HEK293 (cell line): Measurements from ENCODE around the gene ABCF2.
A peak's percentile ranks its signal among the peaks of the same experiment; 100 is the strongest.

Source experiments
- CTCF ChIA-PET: fragments of 350-600 bp; formaldehyde crosslinking; extraction: SDS; loops from one replicate; lab custom pipeline; 2021; ENCODE audit warnings: antibody characterized with exemption; lab: Yijun Ruan, JAX
- POLR2A ChIA-PET: fragments of 300-600 bp; formaldehyde crosslinking; extraction: SDS; loops from one replicate; lab custom pipeline; 2020; ENCODE audit warnings: antibody characterized with exemption, inconsistent platforms; lab: Yijun Ruan, JAX
- H3K27ac ChIP-seq: fragments of 200-500 bp; sonication (Bioruptor generic); 2 replicates; pipeline ENCODE4 v1.5.1; 2014; ENCODE audit warnings: low read depth, low read length, control low read depth, inconsistent platforms; ENCODE audit errors: extremely low read depth
- H3K36me3 ChIP-seq, 2 experiments: fragments of 200-500 bp in 1 of 2; sonication (Bioruptor generic) in 1 of 2; 1 replicate in 1 of 2; 2 replicates in 1 of 2; pipeline ENCODE4 v1.5.1; 2014 to 2017; ENCODE audit warnings: inconsistent platforms in 2 of 2, low read length in 2 of 2; ENCODE audit not compliant: control insufficient read depth in 2 of 2, insufficient read depth in 1 of 2
- H3K4me1 ChIP-seq: fragments of 200-500 bp; sonication (Bioruptor generic); 2 replicates; pipeline ENCODE4 v1.5.1; 2014; ENCODE audit warnings: mild to moderate bottlenecking, low read length, inconsistent platforms; ENCODE audit not compliant: control insufficient read depth, insufficient read depth
- H3K4me3 ChIP-seq: 2 replicates; pipeline ENCODE4 v1.5.1; 2011; ENCODE audit warnings: low read depth, mild to moderate bottlenecking, control low read depth, low read length, moderate library complexity
- H3K9me3 ChIP-seq: fragments of 200-500 bp; sonication (Bioruptor generic); 2 replicates; pipeline ENCODE4 v1.5.1; 2014; ENCODE audit warnings: low read depth, low read length, inconsistent platforms; ENCODE audit not compliant: control insufficient read depth, insufficient read depth
- GFI1B ChIP-seq: fragments of 450-650 bp; formaldehyde crosslinking; IDR thresholded peaks from 2 replicates; pipeline ENCODE4 v1.5.1; 2016; ENCODE audit warnings: missing biosample characterization, missing genetic modification characterization
- GLIS1 ChIP-seq: fragments of 450-650 bp; formaldehyde crosslinking; IDR thresholded peaks from 2 replicates; pipeline ENCODE4 v1.5.1; 2016; ENCODE audit warnings: missing biosample characterization, missing genetic modification characterization
- KLF8 ChIP-seq: fragments of 450-650 bp; formaldehyde crosslinking; IDR thresholded peaks from 2 replicates; pipeline ENCODE4 v1.5.1; 2016; ENCODE audit warnings: missing biosample characterization, missing genetic modification characterization
- OVOL3 ChIP-seq: fragments of 450-650 bp; formaldehyde crosslinking; IDR thresholded peaks from 2 replicates; pipeline ENCODE4 v1.5.1; 2016; ENCODE audit warnings: missing biosample characterization, missing genetic modification characterization
- PBX3 ChIP-seq: sonication (generic); formaldehyde crosslinking; IDR thresholded peaks from 2 replicates; pipeline ENCODE4 v1.8.1; 2022; ENCODE audit warnings: mild to moderate bottlenecking, moderate library complexity, missing genetic modification reagents
- TRIM28 ChIP-seq: IDR thresholded peaks from 2 replicates; pipeline ENCODE4 v1.6.1; 2011; ENCODE audit warnings: low read length, control low read depth, borderline replicate concordance
- ZBTB1 ChIP-seq: fragments of 450-650 bp; formaldehyde crosslinking; IDR thresholded peaks from 2 replicates; pipeline ENCODE4 v1.5.1; 2016; ENCODE audit warnings: missing biosample characterization, missing genetic modification characterization
- ZBTB17 ChIP-seq: fragments of 450-650 bp; formaldehyde crosslinking; IDR thresholded peaks from 2 replicates; pipeline ENCODE4 v1.5.1; 2016; ENCODE audit warnings: missing biosample characterization, missing genetic modification characterization
- ZBTB48 ChIP-seq: fragments of 450-650 bp; formaldehyde crosslinking; IDR thresholded peaks from 2 replicates; pipeline ENCODE4 v1.5.1; 2016; ENCODE audit warnings: missing biosample characterization, missing genetic modification characterization
- ZNF155 ChIP-seq: fragments of 450-650 bp; formaldehyde crosslinking; IDR thresholded peaks from 2 replicates; pipeline ENCODE4 v1.5.1; 2016; ENCODE audit warnings: missing biosample characterization, missing genetic modification characterization
- ZNF169 ChIP-seq: fragments of 450-650 bp; formaldehyde crosslinking; IDR thresholded peaks from 2 replicates; pipeline ENCODE4 v1.5.1; 2016; ENCODE audit warnings: missing biosample characterization, missing genetic modification characterization
- ZNF174 ChIP-seq: fragments of 450-650 bp; formaldehyde crosslinking; IDR thresholded peaks from 2 replicates; pipeline ENCODE4 v1.5.0; 2017; ENCODE audit warnings: missing biosample characterization, mild to moderate bottlenecking, missing genetic modification characterization
- ZNF211 ChIP-seq: fragments of 450-650 bp; formaldehyde crosslinking; IDR thresholded peaks from 2 replicates; pipeline ENCODE4 v1.5.1; 2016; ENCODE audit warnings: low read depth, missing biosample characterization, missing genetic modification characterization
- ZNF274 ChIP-seq, 2 experiments: fragments of 200-500 bp in 1 of 2; fragments of 450-650 bp in 1 of 2; sonication (Bioruptor generic) in 1 of 2; formaldehyde crosslinking in 1 of 2; IDR thresholded peaks; 2 replicates each; pipeline versions ENCODE4 v1.5.1 to v1.6.1; 2014 to 2016; ENCODE audit warnings: borderline replicate concordance in 1 of 2, inconsistent platforms in 1 of 2, low read length in 1 of 2, missing biosample characterization in 1 of 2, missing genetic modification characterization in 1 of 2
- ZNF280C ChIP-seq: fragments of 450-650 bp; formaldehyde crosslinking; IDR thresholded peaks from 2 replicates; pipeline ENCODE4 v1.5.1; 2016; ENCODE audit warnings: missing biosample characterization, missing genetic modification characterization
- ZNF280D ChIP-seq: fragments of 450-650 bp; formaldehyde crosslinking; IDR thresholded peaks from 2 replicates; pipeline ENCODE4 v1.5.1; 2016; ENCODE audit warnings: missing biosample characterization, missing genetic modification characterization
- ZNF335 ChIP-seq: fragments of 450-650 bp; formaldehyde crosslinking; conservative IDR thresholded peaks from 2 replicates; pipeline ENCODE4 v1.5.1; 2016; ENCODE audit warnings: missing biosample characterization, missing genetic modification characterization
- ZNF394 ChIP-seq: fragments of 450-650 bp; formaldehyde crosslinking; IDR thresholded peaks from 2 replicates; pipeline ENCODE4 v1.5.1; 2016; ENCODE audit warnings: missing biosample characterization, missing genetic modification characterization, mild to moderate bottlenecking, moderate library complexity, borderline replicate concordance
- ZNF426 ChIP-seq: fragments of 450-650 bp; formaldehyde crosslinking; IDR thresholded peaks from 2 replicates; pipeline ENCODE4 v1.5.1; 2017; ENCODE audit warnings: missing biosample characterization, missing genetic modification characterization, mild to moderate bottlenecking, inconsistent platforms, moderate library complexity
- ZNF514 ChIP-seq: fragments of 450-650 bp; formaldehyde crosslinking; IDR thresholded peaks from 2 replicates; pipeline ENCODE4 v1.5.1; 2016; ENCODE audit warnings: missing biosample characterization, missing genetic modification characterization
- ZNF518A ChIP-seq: fragments of 450-650 bp; formaldehyde crosslinking; conservative IDR thresholded peaks from 2 replicates; pipeline ENCODE4 v1.5.1; 2016; ENCODE audit warnings: low read depth, missing biosample characterization, missing genetic modification characterization
- ZNF544 ChIP-seq: fragments of 450-650 bp; formaldehyde crosslinking; IDR thresholded peaks from 2 replicates; pipeline ENCODE4 v1.5.0; 2017; ENCODE audit warnings: missing biosample characterization, missing genetic modification characterization
- ZNF548 ChIP-seq: fragments of 450-650 bp; formaldehyde crosslinking; IDR thresholded peaks from 2 replicates; pipeline ENCODE4 v1.5.1; 2016; ENCODE audit warnings: missing biosample characterization, missing genetic modification characterization
- ZNF558 ChIP-seq: fragments of 450-650 bp; formaldehyde crosslinking; IDR thresholded peaks from 2 replicates; pipeline ENCODE4 v1.5.1; 2016; ENCODE audit warnings: missing biosample characterization, missing genetic modification characterization
- ZNF654 ChIP-seq: fragments of 450-650 bp; formaldehyde crosslinking; IDR thresholded peaks from 2 replicates; pipeline ENCODE4 v1.5.1; 2016; ENCODE audit warnings: low read depth, missing biosample characterization, missing genetic modification characterization

Gene ABCF2

GRCh38 chr7:151272405-151272804 is 45.4 kb upstream of the ABCF2 start (continued):
- no peak for TF ChIP-seq ZNF169 (tag by site-specific recombination)

- Histone ChIP-seq H3K36me3 (peaks cover 0 to 8% of the 10 kb centered on the region in 2 experiments; a peak in 1 of 3 replicates), H3K4me3 (no peak overlapping the region), H3K4me1 (no peaks in the 10 kb centered on the region), H3K27ac (no peak overlapping the region), H3K9me3 (no peaks in the 10 kb centered on the region)
- CTCF ChIA-PET, result interaction anchor here (0.7 to 0.9 kb wide), 2 partner anchors 32 to 437 kb away, joined by 3 read pairs; no protein-coding TSS in a partner anchor
- POLR2A ChIA-PET, result no interaction called here
- TF ChIP-seq GLIS1 (tag by site-specific recombination), result 0 out of 2 replicates have a peak, but pooled peaks have one; percentile 24
- no peak for TF ChIP-seq GFI1B (tag by site-specific recombination)
- TF ChIP-seq ZNF155 (tag by site-specific recombination), result no peak
- no peak for TF ChIP-seq ZNF280D (tag by site-specific recombination)
- TF ChIP-seq ZNF335 (tag by site-specific recombination), result 0 out of 2 replicates have a peak, but pooled peaks have one; percentile 16
- no peak for TF ChIP-seq ZNF514 (tag by site-specific recombination)
- TF ChIP-seq ZNF426 (tag by site-specific recombination), result no peak
- TF ChIP-seq ZNF654, result no peak
- no peak for TF ChIP-seq ZNF548
- TF ChIP-seq PBX3 (CRISPR knock-in tag), result no peak
- peak; percentile 23; the same call in 1 of the 2 replicates for TF ChIP-seq ZNF518A (tag by site-specific recombination)
- TF ChIP-seq ZNF174, result no peak
- peak; percentile 49; the same call in 1 of the 2 replicates for TF ChIP-seq ZBTB17
- TF ChIP-seq ZNF558 (tag by site-specific recombination), result no peak
- no peak for TF ChIP-seq KLF8 (tag by site-specific recombination)
- no peak for TF ChIP-seq ZNF211 (tag by site-specific recombination)
- TF ChIP-seq ZBTB48 (tag by site-specific recombination), result peak; percentile 21; the same call in 1 of the 2 replicates
- TF ChIP-seq OVOL3 (tag by site-specific recombination), result no peak
- TF ChIP-seq ZNF280C (tag by site-specific recombination), result no peak
- no peak for TF ChIP-seq ZNF274 (IDR thresholded peaks at IDR 0.05; ENCODE audit: low read length)
- TF ChIP-seq ZNF274 (tag by site-specific recombination; IDR thresholded peaks at IDR 0.05; ENCODE audit: borderline replicate concordance), result no peak
- TF ChIP-seq ZNF394 (tag by site-specific recombination), result no peak
- TF ChIP-seq TRIM28, result peak; percentile 85
- no peak for TF ChIP-seq ZBTB1 (tag by site-specific recombination)
- TF ChIP-seq ZNF544 (tag by site-specific recombination), result no peak
Measured at GRCh38 chr7:151271699-151272355, 44.8 kb upstream of the ABCF2 start.
